GM03348 (cell line): ENCODE results near the gene CUX1.
"Not testable (repeated sequence)": the region's sequence is repeated elsewhere in the genome, so short reads cannot be mapped to it uniquely, and the experiment has no call there.

ENCODE experiments used
- DNase-seq: peaks from one replicate; pipeline ENCODE4 v3.0.0; 2012; ENCODE audit warnings: low spot score

The CUX1 gene

GRCh38 chr7:101917566-101917965 is 100.1 kb downstream of the CUX1 start:
- DNase-seq = no peak

GRCh38 chr7:101918426-101918825 is 101.0 kb downstream of the CUX1 start:
- DNase-seq = no peak

- DNase-seq = no peak
Observed at GRCh38 chr7:101919363-101920115, 102.1 kb downstream of the CUX1 start.

- DNase-seq = no peak
Observed at GRCh38 chr7:101921061-101921460, 103.6 kb downstream of the CUX1 start.

- DNase-seq = not testable (repeated sequence)
Observed at GRCh38 chr7:101921546-101922489, 104.4 kb downstream of the CUX1 start.

GRCh38 chr7:101922631-101923601 is 105.5 kb downstream of the CUX1 start:
- DNase-seq = peak; percentile 52

GRCh38 chr7:101923602-101923985 is 106.2 kb downstream of the CUX1 start:
- no peak for DNase-seq

GRCh38 chr7:101924171-101924570 is 106.7 kb downstream of the CUX1 start:
- DNase-seq = peak; percentile 67

GRCh38 chr7:101926265-101926664 is 108.8 kb downstream of the CUX1 start:
- no peak for DNase-seq

- no peak for DNase-seq
Observed at GRCh38 chr7:101927389-101927788, 110.0 kb downstream of the CUX1 start.

- DNase-seq = no peak
Observed at GRCh38 chr7:101927802-101928201, 110.4 kb downstream of the CUX1 start.

- DNase-seq = no peak
Observed at GRCh38 chr7:101929256-101929655, 111.8 kb downstream of the CUX1 start.

GRCh38 chr7:101929911-101930310 is 112.5 kb downstream of the CUX1 start:
- DNase-seq = not testable (repeated sequence)

- no peak for DNase-seq
Observed at GRCh38 chr7:101932083-101932482, 114.7 kb downstream of the CUX1 start.

GRCh38 chr7:101933028-101933427 is 115.6 kb downstream of the CUX1 start:
- DNase-seq = no peak

GRCh38 chr7:101933688-101934121 is 116.3 kb downstream of the CUX1 start:
- no peak for DNase-seq

- DNase-seq = no peak
Observed at GRCh38 chr7:101934618-101935017, 117.2 kb downstream of the CUX1 start.

GRCh38 chr7:101935521-101936141 is 118.2 kb downstream of the CUX1 start:
- DNase-seq = no peak

- DNase-seq = no peak
Observed at GRCh38 chr7:101936223-101936610, 118.8 kb downstream of the CUX1 start.

GRCh38 chr7:101936611-101937231 is 119.3 kb downstream of the CUX1 start:
- peak; percentile 69 for DNase-seq
